ENCODE measurements around the gene TBC1D14.

Gene TBC1D14

GRCh38 chr4:7046971-7047370 is 137.3 kb downstream of the TBC1D14 start:
- no peak for DNase-seq

- DNase-seq: no peak
These were observed 139.0 kb downstream of the TBC1D14 start for GRCh38 chr4:7048642-7049041.

GRCh38 chr4:7049295-7049694 is 139.7 kb downstream of the TBC1D14 start:
- no peak for DNase-seq

GRCh38 chr4:7049739-7050138 is 140.1 kb downstream of the TBC1D14 start:
- no peak for DNase-seq

GRCh38 chr4:7050481-7051143 is 141.0 kb downstream of the TBC1D14 start:
- DNase-seq: no peak

GRCh38 chr4:7051144-7051495 is 141.5 kb downstream of the TBC1D14 start:
- no peak for DNase-seq

GRCh38 chr4:7051905-7052304 is 142.3 kb downstream of the TBC1D14 start:
- DNase-seq: no peak

GRCh38 chr4:7052313-7052712 is 142.7 kb downstream of the TBC1D14 start:
- no peak for DNase-seq

GRCh38 chr4:7052923-7053715 is 143.5 kb downstream of the TBC1D14 start:
- DNase-seq: no peak

GRCh38 chr4:7054106-7054880 is 144.7 kb downstream of the TBC1D14 start:
- no peak for DNase-seq

- DNase-seq: no peak
These were observed 145.7 kb downstream of the TBC1D14 start for GRCh38 chr4:7055111-7055989.

- DNase-seq: no peak
These were observed 146.3 kb downstream of the TBC1D14 start for GRCh38 chr4:7055990-7056325.

GRCh38 chr4:7058792-7059191 is 149.2 kb downstream of the TBC1D14 start:
- no peak for DNase-seq

- no peak for DNase-seq
These were observed 150.0 kb downstream of the TBC1D14 start for GRCh38 chr4:7059662-7060061.

GRCh38 chr4:7060346-7061150 is 150.9 kb downstream of the TBC1D14 start:
- no peak for DNase-seq

GRCh38 chr4:7061815-7062214 is 152.2 kb downstream of the TBC1D14 start:
- DNase-seq: no peak

GRCh38 chr4:7062816-7063215 is 153.2 kb downstream of the TBC1D14 start:
- no peak for DNase-seq

GRCh38 chr4:7063362-7063761 is 153.7 kb downstream of the TBC1D14 start:
- no peak for DNase-seq

GRCh38 chr4:7066006-7066405 is 156.4 kb downstream of the TBC1D14 start:
- DNase-seq: no peak

GRCh38 chr4:7066493-7066892 is 156.9 kb downstream of the TBC1D14 start:
- DNase-seq: no peak

GRCh38 chr4:7067126-7067451 is 157.5 kb downstream of the TBC1D14 start:
- no peak for DNase-seq
